ENCODE measurements around the gene CDH23.

Gene CDH23

GRCh38 chr10:71831646-71832552, 435.2 kb downstream of the CDH23 start:
- no peak for DNase-seq

GRCh38 chr10:71832967-71833366, 436.2 kb downstream of the CDH23 start:
- DNase-seq, result no peak

GRCh38 chr10:71833451-71834342, 437.0 kb downstream of the CDH23 start:
- no peak for DNase-seq

- DNase-seq, result no peak
Measured at GRCh38 chr10:71834343-71834674, 437.6 kb downstream of the CDH23 start.

GRCh38 chr10:71835671-71836595, 439.2 kb downstream of the CDH23 start:
- DNase-seq, result peak; percentile 49

GRCh38 chr10:71836596-71836974, 439.9 kb downstream of the CDH23 start:
- DNase-seq, result no peak

GRCh38 chr10:71837098-71837827, 440.5 kb downstream of the CDH23 start:
- no peak for DNase-seq

GRCh38 chr10:71838264-71839211, 441.8 kb downstream of the CDH23 start:
- DNase-seq, result no peak

GRCh38 chr10:71840177-71840957, 443.6 kb downstream of the CDH23 start:
- DNase-seq, result peak; percentile 47

- DNase-seq, result no peak
Measured at GRCh38 chr10:71840958-71841335, 444.2 kb downstream of the CDH23 start.

- DNase-seq, result no peak
Measured at GRCh38 chr10:71842422-71842821, 445.7 kb downstream of the CDH23 start.

GRCh38 chr10:71842856-71843686, 446.4 kb downstream of the CDH23 start:
- DNase-seq, result no peak

GRCh38 chr10:71844084-71844483, 447.4 kb downstream of the CDH23 start:
- DNase-seq, result no peak

- no peak for DNase-seq
Measured at GRCh38 chr10:71844695-71845094, 448.0 kb downstream of the CDH23 start.

GRCh38 chr10:71845410-71846405, 449.0 kb downstream of the CDH23 start:
- DNase-seq, result no peak

GRCh38 chr10:71846816-71847215, 450.1 kb downstream of the CDH23 start:
- DNase-seq, result no peak

- DNase-seq, result no peak
Measured at GRCh38 chr10:71847418-71847817, 450.7 kb downstream of the CDH23 start.
